GM21723 (cell line): ENCODE results near the gene MCCC1.

Experiments
- ATAC-seq: cut with Tn5 transposase; IDR thresholded peaks from one replicate; pipeline ENCODE4 v1.9.1; 2021; ENCODE audit warnings: mild to moderate bottlenecking, moderate library complexity; ENCODE audit not compliant: unreplicated experiment

Gene MCCC1

DNA sequence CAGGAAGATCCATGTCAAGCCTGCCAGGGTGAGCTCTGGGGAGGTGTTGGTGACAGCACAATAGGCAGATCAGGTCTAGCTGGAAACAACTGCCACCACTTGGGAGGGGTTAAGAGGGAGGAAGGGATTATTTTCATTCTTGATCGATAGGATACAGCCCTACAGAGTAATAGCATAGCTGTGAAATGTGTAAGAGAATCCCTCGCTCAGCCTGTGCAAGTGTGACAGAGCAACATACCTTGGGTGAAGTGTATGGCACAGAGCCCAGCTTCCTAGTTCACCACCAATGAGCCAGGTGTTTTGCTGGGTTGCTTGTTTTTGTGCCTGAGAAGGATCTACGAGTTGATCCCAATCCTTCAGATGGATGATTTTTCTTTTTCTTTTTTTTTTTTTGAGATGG, 109.7 kb downstream of the MCCC1 start:
- no peak for ATAC-seq

GRCh38 chr3:182986021-182986420, 113.3 kb downstream of the MCCC1 start:
- ATAC-seq = no peak

- ATAC-seq = no peak
These were observed 115.4 kb downstream of the MCCC1 start for GRCh38 chr3:182983876-182984275.

DNA sequence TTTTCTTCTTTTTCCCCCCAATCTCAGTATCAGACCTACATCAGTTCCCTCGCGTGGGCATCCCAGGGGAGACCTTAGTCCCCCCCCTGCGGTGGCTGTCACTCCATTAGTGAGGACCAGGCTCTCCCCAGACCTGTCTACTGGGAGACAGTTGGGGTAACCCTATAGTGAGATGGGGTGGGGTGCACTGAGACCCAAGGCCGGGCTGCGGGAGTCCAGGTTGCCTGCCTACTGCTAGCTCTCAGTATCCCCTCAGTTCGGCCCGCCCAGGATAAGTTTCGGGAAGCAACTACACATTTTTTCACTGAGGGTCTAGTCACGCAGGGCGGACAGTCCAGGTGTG, 118.3 kb downstream of the MCCC1 start:
- peak; percentile 1 for ATAC-seq

GRCh38 chr3:182980204-182981037, 118.9 kb downstream of the MCCC1 start, which contains the start of gene DCUN1D1:
TSS of gene DCUN1D1 (minus strand) at chr3:182980538. CDS start at chr3:182980489, 49 bp downstream.
- ATAC-seq = peak; percentile 89

DNA sequence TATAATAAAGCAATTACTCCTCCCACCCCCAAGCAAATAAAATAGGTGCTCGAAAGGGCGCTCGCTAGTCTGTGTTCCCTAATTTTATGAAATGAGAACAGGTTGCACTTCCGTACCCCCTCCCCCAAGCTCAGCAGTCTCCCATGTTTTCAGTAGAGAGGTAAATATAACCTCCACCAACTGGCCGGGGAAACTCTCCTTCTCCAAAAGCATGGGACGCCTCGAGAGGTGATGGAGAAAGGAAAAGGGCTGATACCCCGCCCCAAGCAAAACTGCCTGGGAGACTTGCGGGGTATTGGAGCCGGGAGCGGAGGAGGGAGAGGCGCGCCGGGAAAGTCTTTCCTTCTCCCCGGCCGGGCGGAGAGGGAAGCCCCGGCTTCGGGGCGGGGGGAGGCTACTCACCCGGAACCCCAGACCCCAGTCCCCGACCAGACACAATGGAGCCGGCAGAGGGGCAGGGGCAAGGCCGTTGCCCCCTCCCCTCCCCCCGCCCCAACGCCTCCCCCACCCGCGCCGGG, 119.6 kb downstream of the MCCC1 start:
- peak; percentile 22 for ATAC-seq

GRCh38 chr3:182979103-182979673, 120.1 kb downstream of the MCCC1 start:
- no peak for ATAC-seq

DNA sequence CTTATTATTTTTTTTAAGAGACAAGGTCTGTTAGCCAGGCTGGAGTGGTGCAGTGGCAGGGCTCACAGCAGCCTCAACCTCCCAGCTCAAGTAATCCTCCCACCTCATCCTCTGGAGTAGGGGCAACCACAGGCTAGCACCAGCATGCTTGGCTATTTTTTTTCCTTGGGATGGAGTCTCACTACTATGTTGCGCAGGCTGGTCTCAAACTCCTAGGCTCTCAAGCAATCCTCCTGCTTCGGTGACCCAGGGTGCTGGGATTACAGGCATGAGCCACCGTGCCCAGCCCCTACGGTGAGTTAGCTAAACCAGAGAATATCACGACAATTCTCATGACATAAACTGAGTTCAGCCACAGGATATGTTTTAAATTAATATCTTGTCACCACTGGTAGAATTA, 120.9 kb downstream of the MCCC1 start:
- ATAC-seq = no peak

DNA sequence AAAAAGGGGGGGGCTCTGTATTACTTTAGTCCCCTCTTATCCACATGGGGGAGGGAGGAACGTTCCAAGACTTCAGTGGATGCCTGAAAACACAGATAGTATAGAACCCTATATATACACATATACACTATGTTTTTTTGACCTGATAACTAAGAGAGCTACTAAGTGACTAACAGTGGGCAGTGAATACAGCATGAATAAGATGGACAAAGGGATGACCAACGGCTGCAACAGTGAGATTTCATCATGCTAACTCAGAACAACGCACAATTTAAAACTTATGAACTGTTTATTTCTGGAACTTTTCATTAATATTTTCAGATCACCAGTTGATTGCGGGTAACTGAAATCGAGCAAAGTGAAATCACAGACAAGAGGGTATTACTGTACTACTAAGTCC, 126.2 kb downstream of the MCCC1 start:
- no peak for ATAC-seq

DNA sequence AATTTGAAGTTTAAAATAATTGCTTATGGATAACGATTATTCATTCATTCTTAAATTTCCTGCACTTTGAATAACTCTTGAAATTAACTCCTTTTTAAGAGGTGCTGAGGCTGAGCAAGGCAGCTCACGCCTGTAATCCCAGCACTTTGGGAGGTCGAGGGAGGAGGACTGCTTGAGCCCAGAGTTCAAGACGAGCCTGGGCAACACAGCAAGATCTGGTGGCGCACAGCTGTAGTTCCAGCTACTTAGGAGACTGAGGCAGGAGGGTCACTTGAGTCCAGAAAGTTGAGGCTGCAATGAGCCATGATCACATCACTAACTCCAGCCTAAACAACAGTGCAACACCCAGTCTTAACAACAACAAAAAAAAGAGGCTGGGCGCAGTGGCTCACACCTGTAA, 126.9 kb downstream of the MCCC1 start:
- no peak for ATAC-seq

- ATAC-seq = peak; percentile 35
These were observed 127.7 kb downstream of the MCCC1 start for GRCh38 chr3:182971637-182972036.

DNA sequence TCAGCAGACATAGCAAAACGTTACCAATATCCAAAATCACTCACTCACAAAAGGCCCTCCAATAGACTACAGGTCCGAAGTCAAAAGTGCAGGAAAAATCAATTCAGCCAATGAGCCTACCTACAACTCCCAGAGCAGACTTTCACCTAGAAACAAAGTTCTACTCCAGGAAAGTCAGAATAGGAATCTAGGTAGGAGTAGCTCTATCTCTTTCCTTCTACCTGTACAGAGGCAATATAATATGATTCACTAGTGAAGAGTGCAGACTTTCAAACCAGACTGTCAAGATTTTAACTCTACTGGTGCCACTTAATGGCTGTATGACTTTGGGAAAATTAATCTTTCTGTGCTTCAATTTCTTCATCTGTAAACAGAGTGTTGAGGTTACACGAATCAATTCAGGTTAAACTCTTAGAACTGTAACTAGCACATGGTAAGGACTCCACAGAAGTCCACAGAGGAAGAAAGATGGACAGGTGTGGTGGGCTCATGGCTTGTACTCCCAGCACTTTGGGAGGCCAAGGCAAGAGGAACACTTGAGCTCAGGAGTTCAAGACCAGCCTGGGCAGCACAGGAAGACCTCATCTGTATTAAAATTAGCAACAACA, 128.4 kb downstream of the MCCC1 start:
- no peak for ATAC-seq

GRCh38 chr3:182969853-182970252, 129.4 kb downstream of the MCCC1 start:
- ATAC-seq = no peak

- no peak for ATAC-seq
These were observed 130.0 kb downstream of the MCCC1 start for GRCh38 chr3:182969277-182969676.

GRCh38 chr3:182967218-182968204, 131.8 kb downstream of the MCCC1 start:
- peak; percentile 45 for ATAC-seq

GRCh38 chr3:182965861-182966366, 133.4 kb downstream of the MCCC1 start:
- ATAC-seq = no peak
